Measurements from ENCODE around the gene ADAMTSL1.

DNA sequence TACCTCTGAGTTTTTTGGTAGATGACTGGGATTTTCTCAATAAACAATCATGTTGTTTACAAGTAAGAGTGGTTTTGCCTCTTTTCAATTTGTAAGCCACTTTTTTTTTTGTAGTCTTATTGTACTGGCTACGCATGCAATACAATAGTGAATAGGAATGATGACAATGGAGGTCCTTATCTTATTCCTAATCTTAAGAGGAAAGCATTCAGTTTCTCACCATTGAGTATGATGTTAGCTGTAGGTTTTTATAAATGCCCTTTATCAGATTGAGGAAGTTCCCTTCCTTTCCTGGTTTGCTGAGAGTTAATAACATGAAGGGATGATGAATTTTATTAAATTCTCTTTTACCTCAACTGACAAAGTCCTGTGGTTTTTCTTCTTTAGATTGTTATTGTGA is 155.2 kb downstream of the ADAMTSL1 start:
- no peak for TF ChIP-seq POLR2AphosphoS5 (IDR thresholded peaks at IDR 0.05; ENCODE audit: low read depth)
- no peak for TF ChIP-seq CTCF (IDR thresholded peaks at IDR 0.05; ENCODE audit: insufficient read depth, low read length)
- TF ChIP-seq REST (IDR thresholded peaks at IDR 0.05; ENCODE audit: insufficient replicate concordance, low read depth): no peak
- TF ChIP-seq SPI1 (IDR thresholded peaks at IDR 0.05; ENCODE audit: borderline replicate concordance, low read depth): no peak

Measured in HL-60 (cell line).